K562 (cell line): ENCODE results near the gene AASDH. TPM values are rescaled to one million over a fixed set of nuclear protein-coding genes. Genes with fewer than 3 reads are reported as not detected.
A peak's percentile ranks its signal among the peaks of the same experiment; 100 is the strongest.

Experiments
- ATAC-seq: fragments of 200-7000 bp; cut with Tn5 transposase; 3 replicates; pipeline ENCODE4 v1.9.1; 2020; ENCODE audit warnings: moderate library complexity
- BruUV-seq: library from RNA; stranded (reverse); fragments of 400-500 nt; replicated peaks from 2 replicates; lab custom pipeline; 2021; lab: Mats Ljungman, UMichigan
- CTCF ChIA-PET: fragments of 300-600 bp; formaldehyde crosslinking; extraction: SDS; loops from one replicate; lab custom pipeline; 2021; ENCODE audit warnings: low intra/inter-chr PET ratio; lab: Yijun Ruan, JAX
- POLR2A ChIA-PET: fragments of 300-600, 350-650 bp; sonication (Branson Sonifier 250); formaldehyde crosslinking; extraction: SDS; loops from one replicate; lab custom pipeline; 2021; ENCODE audit warnings: antibody characterized with exemption, inconsistent platforms; lab: Yijun Ruan, JAX
- DNase-seq, 4 experiments: peaks; one replicate each; pipeline versions ENCODE4 v3.0.0 to v3.0.0-alpha.2; 2011 to 2018; ENCODE audit warnings: low spot score in 3 of 4, mixed read lengths in 3 of 4; ENCODE audit errors: extremely low read depth in 1 of 4
- FAIRE-seq: peaks from 2 replicates; lab custom pipeline; 2011; peaks lifted over from hg19 to GRCh38; lab: Jason Lieb, UNC
- H2AFZ ChIP-seq: 2 replicates; pipeline ENCODE4 v1.6.0; 2011; ENCODE audit warnings: low read depth, low read length, control low read depth, inconsistent platforms
- H3K27ac ChIP-seq: fragments of 200-600 bp; 3 replicates; pipeline ENCODE4 v1.8.0; 2011; ENCODE audit warnings: low read depth, mild to moderate bottlenecking, control low read depth, inconsistent platforms, low read length, moderate library complexity, mixed read lengths; ENCODE audit errors: extremely low read depth
- H3K27me3 ChIP-seq, 2 experiments: fragments of 300-600 bp in 1 of 2; 2 replicates in 1 of 2; 3 replicates in 1 of 2; pipeline versions ENCODE4 v1.6.0 to v1.8.0; 2011; ENCODE audit warnings: inconsistent platforms in 2 of 2, low read length in 2 of 2, mild to moderate bottlenecking in 1 of 2, mixed read lengths in 1 of 2, moderate library complexity in 1 of 2; ENCODE audit not compliant: control insufficient read depth in 2 of 2, insufficient read depth in 2 of 2
- H3K36me3 ChIP-seq: fragments of 300-600 bp; 3 replicates; pipeline ENCODE4 v1.8.0; 2011; ENCODE audit warnings: mild to moderate bottlenecking, low read length, inconsistent platforms; ENCODE audit not compliant: control insufficient read depth, insufficient read depth
- H3K4me1 ChIP-seq, 2 experiments: fragments of 200-600 bp in 1 of 2; replicated peaks in 1 of 2; 2 replicates in 1 of 2; 3 replicates in 1 of 2; pipeline versions ENCODE4 v1.5.1 to v1.8.0; 2011; ENCODE audit warnings: inconsistent platforms in 2 of 2, low read length in 2 of 2, mild to moderate bottlenecking in 1 of 2, mixed read lengths in 1 of 2, moderate library complexity in 1 of 2; ENCODE audit not compliant: control insufficient read depth in 2 of 2, insufficient read depth in 2 of 2
- H3K4me2 ChIP-seq: 2 replicates; pipeline ENCODE4 v1.6.1; 2011; ENCODE audit warnings: low read length, control low read depth, inconsistent platforms, mixed read lengths; ENCODE audit not compliant: insufficient read depth
- H3K4me3 ChIP-seq: fragments of 200-600 bp; sonication (generic), shearing (Covaris generic); 2 replicates; pipeline ENCODE4 v1.5.1; 2016; ENCODE audit warnings: control low read depth, inconsistent platforms
- H3K79me2 ChIP-seq: fragments of 200-600 bp; 3 replicates; pipeline ENCODE4 v1.8.0; 2011; ENCODE audit warnings: low read length, inconsistent platforms; ENCODE audit not compliant: control insufficient read depth, insufficient read depth
- H3K9ac ChIP-seq, 2 experiments: 2 replicates each; pipeline versions ENCODE4 v1.6.0 to v1.6.1; 2011; ENCODE audit warnings: low read depth in 2 of 2, low read length in 2 of 2, control low read depth in 1 of 2, inconsistent platforms in 1 of 2, mild to moderate bottlenecking in 1 of 2, mixed read lengths in 1 of 2; ENCODE audit not compliant: insufficient read depth in 1 of 2
- H3K9me1 ChIP-seq: one replicate; pipeline ENCODE4 v1.6.0; 2011; ENCODE audit warnings: inconsistent platforms, mild to moderate bottlenecking, low read length, moderate library complexity; ENCODE audit not compliant: control insufficient read depth, insufficient read depth
- H3K9me3 ChIP-seq: replicated peaks from 2 replicates; pipeline ENCODE4 v1.5.1; 2011; ENCODE audit warnings: low read depth, low read length, inconsistent platforms; ENCODE audit not compliant: control insufficient read depth, insufficient read depth
- H4K20me1 ChIP-seq: replicated peaks from 2 replicates; pipeline ENCODE4 v1.6.1; 2011; ENCODE audit warnings: low read length, inconsistent platforms, mixed read lengths; ENCODE audit not compliant: control insufficient read depth, insufficient read depth
- ADNP ChIP-seq: fragments of 200-800 bp; sonication (Bioruptor generic); IDR thresholded peaks from 2 replicates; pipeline ENCODE4 v1.6.1; 2016; ENCODE audit warnings: missing genetic modification characterization, missing compliant biosample characterization
- ARID3B ChIP-seq: fragments of 250-450 bp; sonication (Bioruptor Pico); IDR thresholded peaks from 2 replicates; pipeline ENCODE4 v1.4.0; 2020; ENCODE audit warnings: borderline replicate concordance
- DMBX1 ChIP-seq: fragments of 250-450 bp; sonication (Bioruptor Pico); IDR thresholded peaks from 2 replicates; pipeline ENCODE4 v1.8.0; 2022; ENCODE audit warnings: inconsistent platforms, mild to moderate bottlenecking, moderate library complexity, borderline replicate concordance
- EP300 ChIP-seq: IDR thresholded peaks from 2 replicates; pipeline ENCODE4 v1.6.1; 2012; ENCODE audit warnings: low read length, improper control_type of control experiment
- L3MBTL2 ChIP-seq: fragments of 450-650 bp; IDR thresholded peaks from 2 replicates; pipeline ENCODE4 v1.6.1; 2016; ENCODE audit warnings: mild to moderate bottlenecking, moderate library complexity
- PHB2 ChIP-seq: fragments of 450-650 bp; IDR thresholded peaks from 2 replicates; pipeline ENCODE4 v1.6.1; 2017; ENCODE audit warnings: low read depth
- POLR2H ChIP-seq: IDR thresholded peaks from 2 replicates; pipeline ENCODE4 v1.6.1; 2016; ENCODE audit warnings: missing genetic modification characterization, low read depth, mild to moderate bottlenecking, control low read depth, missing compliant biosample characterization, moderate library complexity
- RFX1 ChIP-seq: fragments of 450-650 bp; IDR thresholded peaks from 2 replicates; pipeline ENCODE4 v1.6.1; 2016; ENCODE audit warnings: mild to moderate bottlenecking, moderate library complexity
- TAL1 ChIP-seq: fragments of 450-650 bp; IDR thresholded peaks from 2 replicates; pipeline ENCODE4 v1.6.1; 2016; ENCODE audit warnings: mild to moderate bottlenecking
- TSHZ1 ChIP-seq: fragments of 250-450 bp; sonication (Bioruptor Pico); IDR thresholded peaks from 2 replicates; pipeline ENCODE4 v1.4.0; 2020; ENCODE audit warnings: mild to moderate bottlenecking, moderate library complexity
- ZNF146 ChIP-seq: IDR thresholded peaks from one replicate; pipeline ENCODE4 v1.6.1; 2018; ENCODE audit warnings: missing compliant biosample characterization; ENCODE audit not compliant: unreplicated experiment
- ZNF239 ChIP-seq: fragments of 250-450 bp; sonication (Bioruptor Pico); IDR thresholded peaks from 2 replicates; pipeline ENCODE4 v1.4.0; 2020; ENCODE audit warnings: mild to moderate bottlenecking
- ZNF431 ChIP-seq: sonication (generic); formaldehyde crosslinking; IDR thresholded peaks from 2 replicates; pipeline ENCODE4 v1.8.0; 2022; ENCODE audit warnings: mild to moderate bottlenecking, missing genetic modification reagents
- ZNF717 ChIP-seq: fragments of 250-450 bp; sonication (Bioruptor Pico); IDR thresholded peaks from 2 replicates; pipeline ENCODE4 v1.5.0; 2021
- WGBS: fragments of 100-300 bp; shearing (Covaris generic); methylation state at CpG from one replicate; pipeline ENCODE4 v1.1.6; 2016; ENCODE audit warnings: low coverage, mixed read lengths; ENCODE audit not compliant: insufficient coverage; ENCODE audit errors: missing lambda C conversion rate; 5-methylcytosine and 5-hydroxymethylcytosine counted together
- in situ Hi-C: fragments of 300-500 bp; cut with MboI; formaldehyde crosslinking; loops from 4 replicates; pipeline ENCODE4 v1.15.0; 2018; ENCODE audit warnings: inconsistent platforms, mixed read lengths
- intact Hi-C: fragments of 100-400 bp; cut with micrococcal nuclease; formaldehyde crosslinking; loops from 2 replicates; pipeline ENCODE4 v1.14.2; 2022
- polyA plus RNA-seq, 8 experiments: library from polyadenylated mRNA; depleted of rRNA in 4 of 8; stranded (reverse) in 5 of 8; unstranded in 3 of 8; fragments of >200 nt; fragmentation: Nextera tagmentation in 2 of 8; fragmentation: Illumina TruSeq in 1 of 8; extraction: Ambion mirVana in 2 of 8; extraction: Trizol in 1 of 8; gene quantifications; 2 replicates each; pipeline versions ENCODE4 v1.2.1 to v1.2.3, GENCODE V29; 2011 to 2014; ENCODE audit warnings: inconsistent platforms in 1 of 8, missing spikeins in 1 of 8
- total RNA-seq, 7 experiments: library from RNA; depleted of rRNA in 6 of 7; stranded (reverse); fragments of >200 nt in 6 of 7; fragmentation: Illumina TruSeq in 2 of 7; extraction: Trizol in 2 of 7; gene quantifications; 2 replicates each; pipeline versions ENCODE4 v1.2.1 to v1.2.3, GENCODE V29; 2011 to 2021; ENCODE audit warnings: low replicate concordance in 1 of 7
- TF ChIP-seq, protein P1 (sequence below): fragments of 200-400 bp; formaldehyde crosslinking; IDR thresholded peaks from 2 replicates; pipeline ENCODE4 v1.6.1; 2017; ENCODE audit warnings: mild to moderate bottlenecking, low read depth, low read length, moderate library complexity
- TF ChIP-seq, protein P2 (sequence below): sonication (generic); formaldehyde crosslinking; IDR thresholded peaks from 2 replicates; pipeline ENCODE4 v1.8.1; 2023; ENCODE audit warnings: mild to moderate bottlenecking, missing genetic modification reagents

Gene AASDH
- total and polyA plus RNA-seq, 9 of the 15 experiments (the other 6 are each of a cell fraction or from before 2014, with no cell fraction given), result 8.6 to 29.7 (median 13.7) TPM

GRCh38 chr4:56426273-56426672 lies 39.0 kb upstream of the AASDH start:
- no TSS peak for BruUV-seq
- peaks cover 9% of the 10 kb centered on the region; the same call in 1 of the 2 replicates for H4K20me1 ChIP-seq
- no peak overlapping the region for H3K27ac ChIP-seq
- H3K4me1 ChIP-seq, result peaks cover 0 to 13% of the 10 kb centered on the region in 2 experiments; a peak in 2 of 5 replicates
- FAIRE-seq, result no peak
- no peak overlapping the region for H3K9ac ChIP-seq
- intact Hi-C loops, result no loop called here
- no peaks in the 10 kb centered on the region for H3K9me3 ChIP-seq
- H3K4me2 ChIP-seq, result no peak overlapping the region
- H3K36me3 ChIP-seq, result peaks cover 37% of the 10 kb centered on the region; the same call in 2 of the 3 replicates
- H3K4me3 ChIP-seq, result no peak overlapping the region
- no peak for DNase-seq
- ChIA-PET CTCF (no interaction called here), POLR2A (interaction anchor here (0.6 to 1.1 kb wide), 2 partner anchors 9 to 40 kb away, joined by 3 to 5 read pairs; partner anchors contain the start of gene PPAT)
- no peak for ATAC-seq
- H2AFZ ChIP-seq, result no peak overlapping the region
- no peaks in the 10 kb centered on the region for H3K9me1 ChIP-seq
- peaks cover 100% of the 10 kb centered on the region for H3K79me2 ChIP-seq
- H3K27me3 ChIP-seq, result no peaks in the 10 kb centered on the region
- 75% methylated on average over 5 of the region's 6 CpGs for WGBS
- in situ Hi-C loops, result no loop called here
- TF ChIP-seq ARID3B (no peak), DMBX1 (CRISPR knock-in tag) (no peak), ZNF431 (CRISPR knock-in tag) (no peak), L3MBTL2 (no peak), ZNF717 (CRISPR knock-in tag) (no peak), PHB2 (no peak), ZNF146 (CRISPR knock-in tag) (peak; percentile 47), TAL1 (no peak), POLR2H (tag) (no peak), TSHZ1 (no peak), ADNP (no peak), RFX1 (peak; percentile 50), EP300 (no peak), ZNF239 (CRISPR knock-in tag) (no peak)
- TF ChIP-seq, protein P1, sequence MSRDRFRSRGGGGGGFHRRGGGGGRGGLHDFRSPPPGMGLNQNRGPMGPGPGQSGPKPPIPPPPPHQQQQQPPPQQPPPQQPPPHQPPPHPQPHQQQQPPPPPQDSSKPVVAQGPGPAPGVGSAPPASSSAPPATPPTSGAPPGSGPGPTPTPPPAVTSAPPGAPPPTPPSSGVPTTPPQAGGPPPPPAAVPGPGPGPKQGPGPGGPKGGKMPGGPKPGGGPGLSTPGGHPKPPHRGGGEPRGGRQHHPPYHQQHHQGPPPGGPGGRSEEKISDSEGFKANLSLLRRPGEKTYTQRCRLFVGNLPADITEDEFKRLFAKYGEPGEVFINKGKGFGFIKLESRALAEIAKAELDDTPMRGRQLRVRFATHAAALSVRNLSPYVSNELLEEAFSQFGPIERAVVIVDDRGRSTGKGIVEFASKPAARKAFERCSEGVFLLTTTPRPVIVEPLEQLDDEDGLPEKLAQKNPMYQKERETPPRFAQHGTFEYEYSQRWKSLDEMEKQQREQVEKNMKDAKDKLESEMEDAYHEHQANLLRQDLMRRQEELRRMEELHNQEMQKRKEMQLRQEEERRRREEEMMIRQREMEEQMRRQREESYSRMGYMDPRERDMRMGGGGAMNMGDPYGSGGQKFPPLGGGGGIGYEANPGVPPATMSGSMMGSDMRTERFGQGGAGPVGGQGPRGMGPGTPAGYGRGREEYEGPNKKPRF, result no peak
- TF ChIP-seq, protein P2, sequence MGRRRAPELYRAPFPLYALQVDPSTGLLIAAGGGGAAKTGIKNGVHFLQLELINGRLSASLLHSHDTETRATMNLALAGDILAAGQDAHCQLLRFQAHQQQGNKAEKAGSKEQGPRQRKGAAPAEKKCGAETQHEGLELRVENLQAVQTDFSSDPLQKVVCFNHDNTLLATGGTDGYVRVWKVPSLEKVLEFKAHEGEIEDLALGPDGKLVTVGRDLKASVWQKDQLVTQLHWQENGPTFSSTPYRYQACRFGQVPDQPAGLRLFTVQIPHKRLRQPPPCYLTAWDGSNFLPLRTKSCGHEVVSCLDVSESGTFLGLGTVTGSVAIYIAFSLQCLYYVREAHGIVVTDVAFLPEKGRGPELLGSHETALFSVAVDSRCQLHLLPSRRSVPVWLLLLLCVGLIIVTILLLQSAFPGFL (CRISPR knock-in tag), result no peak
